ENCODE results near the gene SLC6A11. TPM values are rescaled to one million over a fixed set of nuclear protein-coding genes. Genes with fewer than 3 reads are reported as not detected.

SLC6A11 gene
- total RNA-seq, 1 experiment from 2014 or later = 0.85 TPM

DNA sequence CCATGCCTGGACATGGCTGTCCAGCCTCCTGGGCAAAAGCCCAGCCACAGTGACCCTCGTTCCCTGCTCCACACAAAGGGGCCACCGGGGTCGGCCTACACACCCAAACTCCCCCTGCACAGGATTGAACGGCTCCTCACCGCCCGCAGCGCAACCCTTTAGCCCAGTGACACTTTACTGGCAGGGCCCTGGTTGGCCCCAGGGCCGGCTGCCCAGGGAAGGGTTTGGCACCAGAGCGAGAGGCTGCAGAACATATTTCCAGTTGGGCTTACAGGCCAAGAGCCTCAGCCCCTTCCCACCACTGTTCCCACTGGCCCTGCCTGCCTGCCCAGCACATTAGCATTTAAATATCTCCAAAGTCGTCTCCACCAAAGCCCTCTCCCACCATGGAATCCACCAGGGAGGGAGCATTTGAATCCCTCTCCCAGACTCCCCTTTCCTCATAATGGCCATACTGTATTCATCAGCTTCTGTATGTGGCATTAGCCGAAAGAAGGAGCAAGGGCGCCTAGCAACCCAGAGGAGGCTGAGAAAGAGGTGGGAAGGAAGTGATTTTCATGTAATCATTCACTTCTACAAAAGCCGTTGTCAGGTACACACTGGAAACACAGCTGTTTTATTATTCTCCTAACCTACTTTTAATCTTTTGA lies 85.4 kb downstream of the SLC6A11 start (continued):
- TF ChIP-seq ATF2 (CRISPR knock-in tag; IDR thresholded peaks at IDR 0.05; ENCODE audit: borderline replicate concordance, low read depth) = no peak
- TF ChIP-seq USF2 (CRISPR knock-in tag; IDR thresholded peaks at IDR 0.05) = no peak
- TF ChIP-seq, protein P1, sequence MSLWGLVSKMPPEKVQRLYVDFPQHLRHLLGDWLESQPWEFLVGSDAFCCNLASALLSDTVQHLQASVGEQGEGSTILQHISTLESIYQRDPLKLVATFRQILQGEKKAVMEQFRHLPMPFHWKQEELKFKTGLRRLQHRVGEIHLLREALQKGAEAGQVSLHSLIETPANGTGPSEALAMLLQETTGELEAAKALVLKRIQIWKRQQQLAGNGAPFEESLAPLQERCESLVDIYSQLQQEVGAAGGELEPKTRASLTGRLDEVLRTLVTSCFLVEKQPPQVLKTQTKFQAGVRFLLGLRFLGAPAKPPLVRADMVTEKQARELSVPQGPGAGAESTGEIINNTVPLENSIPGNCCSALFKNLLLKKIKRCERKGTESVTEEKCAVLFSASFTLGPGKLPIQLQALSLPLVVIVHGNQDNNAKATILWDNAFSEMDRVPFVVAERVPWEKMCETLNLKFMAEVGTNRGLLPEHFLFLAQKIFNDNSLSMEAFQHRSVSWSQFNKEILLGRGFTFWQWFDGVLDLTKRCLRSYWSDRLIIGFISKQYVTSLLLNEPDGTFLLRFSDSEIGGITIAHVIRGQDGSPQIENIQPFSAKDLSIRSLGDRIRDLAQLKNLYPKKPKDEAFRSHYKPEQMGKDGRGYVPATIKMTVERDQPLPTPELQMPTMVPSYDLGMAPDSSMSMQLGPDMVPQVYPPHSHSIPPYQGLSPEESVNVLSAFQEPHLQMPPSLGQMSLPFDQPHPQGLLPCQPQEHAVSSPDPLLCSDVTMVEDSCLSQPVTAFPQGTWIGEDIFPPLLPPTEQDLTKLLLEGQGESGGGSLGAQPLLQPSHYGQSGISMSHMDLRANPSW (CRISPR knock-in tag; conservative IDR thresholded peaks at IDR 0.05; ENCODE audit: low read depth) = no peak

DNA sequence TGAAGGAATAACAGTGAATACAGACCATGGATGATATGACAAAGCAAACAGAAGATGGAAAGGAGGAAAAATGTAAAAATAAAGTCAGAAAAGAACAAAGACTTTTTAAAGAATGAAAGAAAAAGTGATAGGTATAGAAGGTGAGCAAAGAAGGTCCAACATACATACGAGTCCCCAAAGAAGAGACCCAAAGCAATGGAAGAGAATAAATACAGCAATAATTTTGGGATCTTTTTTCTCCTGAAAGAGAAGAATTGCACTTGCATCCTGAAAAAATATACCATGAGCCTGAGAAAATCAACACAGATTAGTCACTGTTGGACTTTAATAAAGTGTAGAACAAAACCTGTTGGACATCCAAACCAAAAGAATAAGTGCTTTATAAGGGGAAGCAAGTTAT lies 91.2 kb downstream of the SLC6A11 start:
- H3K4me3 Mint-ChIP-seq = no peak overlapping the region
- POLR2A ChIA-PET = no interaction called here
- CTCF ChIA-PET = no interaction called here

DNA sequence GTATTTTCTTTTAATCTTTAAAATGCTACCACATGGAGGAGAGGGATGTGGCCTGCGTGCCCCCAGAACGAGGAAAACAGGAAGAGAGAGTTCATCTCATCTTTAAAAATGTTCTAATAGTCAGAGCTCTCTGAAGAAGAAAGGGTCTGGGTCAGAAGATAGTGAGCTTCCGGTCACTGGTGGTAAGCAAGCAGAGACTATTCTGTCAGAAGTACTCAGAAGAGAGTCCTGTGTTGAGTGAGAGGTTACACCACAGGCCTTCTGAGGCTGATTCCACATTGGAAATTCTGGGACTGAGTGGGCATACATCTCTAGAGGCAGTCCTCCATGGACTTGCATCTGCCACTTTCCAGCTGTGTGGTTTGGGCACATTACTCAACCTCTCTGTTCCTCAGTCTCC lies 94.3 kb downstream of the SLC6A11 start:
- CTCF ChIA-PET = interaction anchor here (0.9 kb wide), 1 partner anchor 295 kb away, joined by 3 read pairs; no protein-coding TSS in a partner anchor
- no peak overlapping the region for H3K27ac Mint-ChIP-seq
- DNase-seq (ENCODE audit: low spot score) (no peak), ATAC-seq (no peak)
- H3K9me3 Mint-ChIP-seq = peaks cover 49% of the 10 kb centered on the region
- H3K36me3 Mint-ChIP-seq = peaks cover 20% of the 10 kb centered on the region
- TF ChIP-seq PRRX2 (CRISPR knock-in tag; IDR thresholded peaks at IDR 0.05) (no peak), ZNF138 (CRISPR knock-in tag; conservative IDR thresholded peaks at IDR 0.05) (no peak)
- TF ChIP-seq, protein P2, sequence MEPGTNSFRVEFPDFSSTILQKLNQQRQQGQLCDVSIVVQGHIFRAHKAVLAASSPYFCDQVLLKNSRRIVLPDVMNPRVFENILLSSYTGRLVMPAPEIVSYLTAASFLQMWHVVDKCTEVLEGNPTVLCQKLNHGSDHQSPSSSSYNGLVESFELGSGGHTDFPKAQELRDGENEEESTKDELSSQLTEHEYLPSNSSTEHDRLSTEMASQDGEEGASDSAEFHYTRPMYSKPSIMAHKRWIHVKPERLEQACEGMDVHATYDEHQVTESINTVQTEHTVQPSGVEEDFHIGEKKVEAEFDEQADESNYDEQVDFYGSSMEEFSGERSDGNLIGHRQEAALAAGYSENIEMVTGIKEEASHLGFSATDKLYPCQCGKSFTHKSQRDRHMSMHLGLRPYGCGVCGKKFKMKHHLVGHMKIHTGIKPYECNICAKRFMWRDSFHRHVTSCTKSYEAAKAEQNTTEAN (CRISPR knock-in tag; IDR thresholded peaks at IDR 0.05) = no peak
- no peaks in the 10 kb centered on the region for H3K4me1 Mint-ChIP-seq
- H3K27me3 Mint-ChIP-seq (ENCODE audit: low read depth) = peaks cover 26% of the 10 kb centered on the region
- H3K4me3 Mint-ChIP-seq = no peak overlapping the region
- POLR2A ChIA-PET = interaction anchor here (0.6 kb wide), 1 partner anchor 52 kb away, joined by 3 read pairs; no protein-coding TSS in a partner anchor

More for the DNA sequence above, 91.2 kb downstream of the SLC6A11 start:
- Mint-ChIP-seq H3K36me3 (peaks cover 20% of the 10 kb centered on the region), H3K27me3 (ENCODE audit: low read depth) (peaks cover 24% of the 10 kb centered on the region), H3K27ac (no peak overlapping the region), H3K4me1 (peaks cover 3% of the 10 kb centered on the region), H3K9me3 (peaks cover 56% of the 10 kb centered on the region)
- no peak for DNase-seq (ENCODE audit: low spot score)
- TF ChIP-seq FOXP1 (CRISPR knock-in tag; IDR thresholded peaks at IDR 0.05; ENCODE audit: borderline replicate concordance) (no peak), ZNF423 (CRISPR knock-in tag; IDR thresholded peaks at IDR 0.05) (no peak), OVOL2 (CRISPR knock-in tag; IDR thresholded peaks at IDR 0.05; ENCODE audit: borderline replicate concordance) (no peak), TCF7 (CRISPR knock-in tag; IDR thresholded peaks at IDR 0.05; ENCODE audit: low read depth) (no peak), ZNF263 (CRISPR knock-in tag; IDR thresholded peaks at IDR 0.05; ENCODE audit: low read depth) (no peak), EMX1 (CRISPR knock-in tag; IDR thresholded peaks at IDR 0.05) (no peak), ZNF219 (CRISPR knock-in tag; IDR thresholded peaks at IDR 0.05; ENCODE audit: borderline replicate concordance) (no peak), JUN (CRISPR knock-in tag; IDR thresholded peaks at IDR 0.05) (no peak), TEAD4 (CRISPR knock-in tag; IDR thresholded peaks at IDR 0.05) (no peak), CDX4 (CRISPR knock-in tag; IDR thresholded peaks at IDR 0.05; ENCODE audit: borderline replicate concordance) (no peak), E2F5 (CRISPR knock-in tag; IDR thresholded peaks at IDR 0.05) (no peak)
- TF ChIP-seq, protein P3, sequence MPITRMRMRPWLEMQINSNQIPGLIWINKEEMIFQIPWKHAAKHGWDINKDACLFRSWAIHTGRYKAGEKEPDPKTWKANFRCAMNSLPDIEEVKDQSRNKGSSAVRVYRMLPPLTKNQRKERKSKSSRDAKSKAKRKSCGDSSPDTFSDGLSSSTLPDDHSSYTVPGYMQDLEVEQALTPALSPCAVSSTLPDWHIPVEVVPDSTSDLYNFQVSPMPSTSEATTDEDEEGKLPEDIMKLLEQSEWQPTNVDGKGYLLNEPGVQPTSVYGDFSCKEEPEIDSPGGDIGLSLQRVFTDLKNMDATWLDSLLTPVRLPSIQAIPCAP (CRISPR knock-in tag; IDR thresholded peaks at IDR 0.05) = no peak
- TF ChIP-seq, protein P4, sequence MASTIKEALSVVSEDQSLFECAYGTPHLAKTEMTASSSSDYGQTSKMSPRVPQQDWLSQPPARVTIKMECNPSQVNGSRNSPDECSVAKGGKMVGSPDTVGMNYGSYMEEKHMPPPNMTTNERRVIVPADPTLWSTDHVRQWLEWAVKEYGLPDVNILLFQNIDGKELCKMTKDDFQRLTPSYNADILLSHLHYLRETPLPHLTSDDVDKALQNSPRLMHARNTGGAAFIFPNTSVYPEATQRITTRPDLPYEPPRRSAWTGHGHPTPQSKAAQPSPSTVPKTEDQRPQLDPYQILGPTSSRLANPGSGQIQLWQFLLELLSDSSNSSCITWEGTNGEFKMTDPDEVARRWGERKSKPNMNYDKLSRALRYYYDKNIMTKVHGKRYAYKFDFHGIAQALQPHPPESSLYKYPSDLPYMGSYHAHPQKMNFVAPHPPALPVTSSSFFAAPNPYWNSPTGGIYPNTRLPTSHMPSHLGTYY (CRISPR knock-in tag; IDR thresholded peaks at IDR 0.05) = no peak
- ATAC-seq = no peak

Data from WTC11 (cell line).